GM12878 (cell line): Measurements from ENCODE around the gene RRAGD. TPM values are rescaled to one million over a fixed set of nuclear protein-coding genes. Genes with fewer than 3 reads are reported as not detected.

Experiments used
- FOS ChIP-seq: IDR thresholded peaks from 3 replicates; pipeline ENCODE4 v1.6.1; 2011; ENCODE audit warnings: borderline replicate concordance; ENCODE audit not compliant: insufficient read length; ENCODE audit errors: extremely low read depth
- HDAC2 ChIP-seq: fragments of 200-600 bp; sonication (generic); IDR thresholded peaks from 2 replicates; pipeline ENCODE4 v1.6.1; 2017
- IRF4 ChIP-seq: IDR thresholded peaks from 2 replicates; pipeline ENCODE4 v1.6.1; 2011; ENCODE audit warnings: low read depth, low read length
- NBN ChIP-seq: fragments of 450-650 bp; IDR thresholded peaks from 2 replicates; pipeline ENCODE4 v1.6.1; 2016
- NRF1 ChIP-seq: conservative IDR thresholded peaks from 2 replicates; pipeline ENCODE4 v1.6.1; 2011; ENCODE audit warnings: mild to moderate bottlenecking, low read depth, low read length, improper control_type of control experiment
- PAX5 ChIP-seq: IDR thresholded peaks from 2 replicates; pipeline ENCODE4 v1.6.1; 2011; ENCODE audit warnings: low read depth, low read length, borderline replicate concordance
- PBX3 ChIP-seq: IDR thresholded peaks from 2 replicates; pipeline ENCODE4 v1.6.1; 2011; ENCODE audit warnings: mild to moderate bottlenecking, low read depth, low read length, moderate library complexity; ENCODE audit not compliant: insufficient replicate concordance
- POLR2AphosphoS2 ChIP-seq: IDR thresholded peaks from 2 replicates; pipeline ENCODE4 v1.6.1; 2011; ENCODE audit warnings: low read depth, mild to moderate bottlenecking, low read length, improper control_type of control experiment, moderate library complexity
- RCOR1 ChIP-seq: conservative IDR thresholded peaks from 2 replicates; pipeline ENCODE4 v1.6.1; 2012; ENCODE audit warnings: low read depth, low read length, improper control_type of control experiment
- SIN3A ChIP-seq: IDR thresholded peaks from 2 replicates; pipeline ENCODE4 v1.6.1; 2012; ENCODE audit warnings: low read depth, low read length, improper control_type of control experiment
- SRF ChIP-seq, 2 experiments: IDR thresholded peaks; 2 replicates each; pipeline ENCODE4 v1.6.1; 2011; ENCODE audit warnings: low read depth in 2 of 2, low read length in 2 of 2, mild to moderate bottlenecking in 1 of 2, moderate library complexity in 1 of 2
- STAT3 ChIP-seq: IDR thresholded peaks from 2 replicates; pipeline ENCODE4 v1.6.1; 2011; ENCODE audit warnings: low read depth, low read length, improper control_type of control experiment
- ZBTB4 ChIP-seq: fragments of 450-650 bp; formaldehyde crosslinking; IDR thresholded peaks from 2 replicates; pipeline ENCODE4 v1.4.0; 2022; ENCODE audit warnings: mild to moderate bottlenecking, moderate library complexity
- polyA plus RNA-seq, 11 experiments: library from polyadenylated mRNA; depleted of rRNA in 4 of 11; unstranded in 6 of 11; stranded (reverse) in 5 of 11; fragments of >200 nt; fragmentation: Nextera tagmentation in 4 of 11; fragmentation: Illumina TruSeq in 1 of 11; extraction: Ambion mirVana in 4 of 11; extraction: Trizol in 1 of 11; gene quantifications; 1 replicate in 1 of 11; 2 replicates in 10 of 11; pipeline versions ENCODE4 v1.2.1 to v1.2.3, GENCODE V29; 2011 to 2016; ENCODE audit warnings: inconsistent platforms in 2 of 11, missing spikeins in 2 of 11, low read depth in 1 of 11
- total RNA-seq, 4 experiments: library from RNA; depleted of rRNA in 3 of 4; stranded (reverse); fragments of >200 nt in 3 of 4; fragmentation: Illumina TruSeq in 1 of 4; extraction: Trizol in 1 of 4; gene quantifications; 2 replicates each; pipeline versions ENCODE4 v1.2.1 to v1.2.3, GENCODE V29; 2013 to 2021
- TF ChIP-seq, protein P1 (sequence below): IDR thresholded peaks from 2 replicates; pipeline ENCODE4 v1.6.1; 2012; ENCODE audit warnings: low read length, inconsistent platforms
- TF ChIP-seq, protein P2 (sequence below): fragments of 150-350 bp; IDR thresholded peaks from 2 replicates; pipeline ENCODE4 v1.6.1; 2016; ENCODE audit warnings: low read depth, low read length
- TF ChIP-seq, protein P3 (sequence below): fragments of 450-650 bp; formaldehyde crosslinking; IDR thresholded peaks from 2 replicates; pipeline ENCODE4 v1.4.0; 2020; ENCODE audit warnings: mild to moderate bottlenecking, moderate library complexity

RRAGD gene
- total and polyA plus RNA-seq, 10 of the 15 experiments (the other 5 are each of a cell fraction or from before 2014, with no cell fraction given) = 4.6 to 17.4 (median 8.5) TPM

DNA sequence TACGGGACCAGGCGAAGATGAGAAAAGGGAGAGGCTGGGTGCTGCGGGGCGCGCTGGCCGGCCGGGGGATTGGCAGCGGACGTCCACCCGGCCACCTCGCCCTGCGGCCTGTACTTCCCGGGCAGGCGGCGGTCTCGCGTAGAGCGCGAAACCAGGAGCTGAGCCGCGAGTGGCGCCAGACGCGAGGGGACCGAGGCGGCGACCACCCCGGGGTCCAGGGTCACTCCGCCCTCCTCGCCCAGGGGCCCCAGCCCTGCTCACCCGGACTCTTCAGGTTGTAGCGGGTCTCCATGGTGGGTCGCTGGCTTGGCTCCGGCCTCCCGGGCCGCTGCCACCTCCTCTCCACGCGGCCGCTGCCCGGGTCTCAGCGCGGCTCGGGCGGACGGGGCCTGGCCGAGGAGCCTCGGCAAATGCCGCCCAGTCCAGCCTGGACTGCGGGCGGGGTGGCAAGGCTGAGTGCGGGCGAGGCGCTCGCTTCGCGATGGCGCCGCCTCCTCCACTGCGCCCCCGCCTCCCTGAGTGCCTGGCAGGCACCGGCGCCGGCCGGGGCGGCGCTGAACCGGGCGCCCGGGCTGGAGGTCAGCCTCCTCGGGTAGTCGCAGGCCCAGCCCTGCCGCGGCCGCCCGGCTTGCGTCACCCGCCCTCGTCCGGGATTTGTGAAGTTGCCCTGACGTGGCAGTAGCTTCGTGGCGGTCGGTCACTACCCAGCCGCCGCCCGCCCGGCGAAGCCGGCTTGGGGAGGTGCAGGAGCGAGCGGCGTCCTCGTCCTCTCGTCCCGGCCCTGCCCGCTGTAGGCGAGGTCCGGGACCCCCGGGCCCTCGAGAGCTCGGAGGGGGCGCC, 59.6 kb downstream of the RRAGD start, which contains the start of gene UBE2J1 (continued):
- 0 out of 2 replicates have a peak, but pooled peaks have one; percentile 54 for TF ChIP-seq POLR2AphosphoS2
- no peak for TF ChIP-seq PAX5
- no peak for TF ChIP-seq RCOR1
- TF ChIP-seq STAT3 = no peak
- TF ChIP-seq ZBTB4 (CRISPR knock-in tag) = no peak
- TF ChIP-seq NBN = no peak; the same call in 1 of the 2 replicates
- no peak for TF ChIP-seq NRF1
- TF ChIP-seq FOS = no peak
- TF ChIP-seq SIN3A = peak; percentile 74
- TF ChIP-seq, protein P1, sequence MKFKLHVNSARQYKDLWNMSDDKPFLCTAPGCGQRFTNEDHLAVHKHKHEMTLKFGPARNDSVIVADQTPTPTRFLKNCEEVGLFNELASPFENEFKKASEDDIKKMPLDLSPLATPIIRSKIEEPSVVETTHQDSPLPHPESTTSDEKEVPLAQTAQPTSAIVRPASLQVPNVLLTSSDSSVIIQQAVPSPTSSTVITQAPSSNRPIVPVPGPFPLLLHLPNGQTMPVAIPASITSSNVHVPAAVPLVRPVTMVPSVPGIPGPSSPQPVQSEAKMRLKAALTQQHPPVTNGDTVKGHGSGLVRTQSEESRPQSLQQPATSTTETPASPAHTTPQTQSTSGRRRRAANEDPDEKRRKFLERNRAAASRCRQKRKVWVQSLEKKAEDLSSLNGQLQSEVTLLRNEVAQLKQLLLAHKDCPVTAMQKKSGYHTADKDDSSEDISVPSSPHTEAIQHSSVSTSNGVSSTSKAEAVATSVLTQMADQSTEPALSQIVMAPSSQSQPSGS = no peak
- TF ChIP-seq, protein P2, sequence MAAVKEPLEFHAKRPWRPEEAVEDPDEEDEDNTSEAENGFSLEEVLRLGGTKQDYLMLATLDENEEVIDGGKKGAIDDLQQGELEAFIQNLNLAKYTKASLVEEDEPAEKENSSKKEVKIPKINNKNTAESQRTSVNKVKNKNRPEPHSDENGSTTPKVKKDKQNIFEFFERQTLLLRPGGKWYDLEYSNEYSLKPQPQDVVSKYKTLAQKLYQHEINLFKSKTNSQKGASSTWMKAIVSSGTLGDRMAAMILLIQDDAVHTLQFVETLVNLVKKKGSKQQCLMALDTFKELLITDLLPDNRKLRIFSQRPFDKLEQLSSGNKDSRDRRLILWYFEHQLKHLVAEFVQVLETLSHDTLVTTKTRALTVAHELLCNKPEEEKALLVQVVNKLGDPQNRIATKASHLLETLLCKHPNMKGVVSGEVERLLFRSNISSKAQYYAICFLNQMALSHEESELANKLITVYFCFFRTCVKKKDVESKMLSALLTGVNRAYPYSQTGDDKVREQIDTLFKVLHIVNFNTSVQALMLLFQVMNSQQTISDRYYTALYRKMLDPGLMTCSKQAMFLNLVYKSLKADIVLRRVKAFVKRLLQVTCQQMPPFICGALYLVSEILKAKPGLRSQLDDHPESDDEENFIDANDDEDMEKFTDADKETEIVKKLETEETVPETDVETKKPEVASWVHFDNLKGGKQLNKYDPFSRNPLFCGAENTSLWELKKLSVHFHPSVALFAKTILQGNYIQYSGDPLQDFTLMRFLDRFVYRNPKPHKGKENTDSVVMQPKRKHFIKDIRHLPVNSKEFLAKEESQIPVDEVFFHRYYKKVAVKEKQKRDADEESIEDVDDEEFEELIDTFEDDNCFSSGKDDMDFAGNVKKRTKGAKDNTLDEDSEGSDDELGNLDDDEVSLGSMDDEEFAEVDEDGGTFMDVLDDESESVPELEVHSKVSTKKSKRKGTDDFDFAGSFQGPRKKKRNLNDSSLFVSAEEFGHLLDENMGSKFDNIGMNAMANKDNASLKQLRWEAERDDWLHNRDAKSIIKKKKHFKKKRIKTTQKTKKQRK = no peak
- TF ChIP-seq, protein P3, sequence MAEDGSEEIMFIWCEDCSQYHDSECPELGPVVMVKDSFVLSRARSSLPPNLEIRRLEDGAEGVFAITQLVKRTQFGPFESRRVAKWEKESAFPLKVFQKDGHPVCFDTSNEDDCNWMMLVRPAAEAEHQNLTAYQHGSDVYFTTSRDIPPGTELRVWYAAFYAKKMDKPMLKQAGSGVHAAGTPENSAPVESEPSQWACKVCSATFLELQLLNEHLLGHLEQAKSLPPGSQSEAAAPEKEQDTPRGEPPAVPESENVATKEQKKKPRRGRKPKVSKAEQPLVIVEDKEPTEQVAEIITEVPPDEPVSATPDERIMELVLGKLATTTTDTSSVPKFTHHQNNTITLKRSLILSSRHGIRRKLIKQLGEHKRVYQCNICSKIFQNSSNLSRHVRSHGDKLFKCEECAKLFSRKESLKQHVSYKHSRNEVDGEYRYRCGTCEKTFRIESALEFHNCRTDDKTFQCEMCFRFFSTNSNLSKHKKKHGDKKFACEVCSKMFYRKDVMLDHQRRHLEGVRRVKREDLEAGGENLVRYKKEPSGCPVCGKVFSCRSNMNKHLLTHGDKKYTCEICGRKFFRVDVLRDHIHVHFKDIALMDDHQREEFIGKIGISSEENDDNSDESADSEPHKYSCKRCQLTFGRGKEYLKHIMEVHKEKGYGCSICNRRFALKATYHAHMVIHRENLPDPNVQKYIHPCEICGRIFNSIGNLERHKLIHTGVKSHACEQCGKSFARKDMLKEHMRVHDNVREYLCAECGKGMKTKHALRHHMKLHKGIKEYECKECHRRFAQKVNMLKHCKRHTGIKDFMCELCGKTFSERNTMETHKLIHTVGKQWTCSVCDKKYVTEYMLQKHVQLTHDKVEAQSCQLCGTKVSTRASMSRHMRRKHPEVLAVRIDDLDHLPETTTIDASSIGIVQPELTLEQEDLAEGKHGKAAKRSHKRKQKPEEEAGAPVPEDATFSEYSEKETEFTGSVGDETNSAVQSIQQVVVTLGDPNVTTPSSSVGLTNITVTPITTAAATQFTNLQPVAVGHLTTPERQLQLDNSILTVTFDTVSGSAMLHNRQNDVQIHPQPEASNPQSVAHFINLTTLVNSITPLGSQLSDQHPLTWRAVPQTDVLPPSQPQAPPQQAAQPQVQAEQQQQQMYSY = no peak
- TF ChIP-seq HDAC2 = no peak
- TF ChIP-seq SRF (IDR thresholded peaks at IDR 0.05; ENCODE audit: low read depth in 2 of 2, low read length in 2 of 2) = no peak
- no peak for TF ChIP-seq PBX3
- no peak for TF ChIP-seq IRF4
